A549 (cell line): ENCODE measurements around the gene NUTF2. TPM values are rescaled to one million over a fixed set of nuclear protein-coding genes. Genes with fewer than 3 reads are reported as not detected.
A peak's percentile ranks its signal among the peaks of the same experiment; 100 is the strongest.

Experiments
- ATAC-seq, 2 experiments: fragments of 200-7000 bp in 1 of 2; fragments of >200 bp in 1 of 2; cut with Nextera tagmentation in 1 of 2; cut with Tn5 transposase in 1 of 2; 3 replicates each; pipeline versions ENCODE4 v1.8.0 to v1.9.1; 2018 to 2020; ENCODE audit warnings: mild to moderate bottlenecking in 1 of 2, moderate library complexity in 1 of 2
- CTCF ChIA-PET: fragments of 300-600 bp; sonication (Branson Sonifier 250); formaldehyde crosslinking; extraction: SDS; loops from one replicate; lab custom pipeline; 2021; ENCODE audit warnings: antibody characterized with exemption, inconsistent platforms; lab: Yijun Ruan, JAX
- POLR2A ChIA-PET: fragments of 350-600 bp; formaldehyde crosslinking; extraction: SDS; loops from one replicate; lab custom pipeline; 2021; ENCODE audit warnings: antibody characterized with exemption, inconsistent platforms; lab: Yijun Ruan, JAX
- DNase-seq, 2 experiments: peaks; one replicate each; pipeline versions ENCODE4 v3.0.0 to v3.0.0-alpha.2; 2011 to 2016; ENCODE audit warnings: low read depth in 1 of 2, low spot score in 1 of 2
- FAIRE-seq: peaks from 2 replicates; lab custom pipeline; 2011; peaks lifted over from hg19 to GRCh38; lab: Jason Lieb, UNC
- H3K27ac ChIP-seq, 2 experiments: fragments of >200 bp; sonication (Bioruptor Twin); formaldehyde crosslinking; 3 replicates each; pipeline ENCODE4 v1.5.1; 2016 to 2017
- H3K4me1 ChIP-seq: fragments of >200 bp; sonication (Bioruptor Twin); formaldehyde crosslinking; 3 replicates; pipeline ENCODE4 v1.6.1; 2016
- H3K4me2 ChIP-seq: fragments of >200 bp; sonication (Bioruptor Twin); formaldehyde crosslinking; 3 replicates; pipeline ENCODE4 v1.6.1; 2016
- H3K4me3 ChIP-seq: fragments of >200 bp; sonication (Bioruptor Twin); formaldehyde crosslinking; 3 replicates; pipeline ENCODE4 v1.5.1; 2016
- H3K9me3 ChIP-seq: fragments of >200 bp; sonication (Bioruptor Twin); formaldehyde crosslinking; 3 replicates; pipeline ENCODE4 v1.6.1; 2016
- BHLHE40 ChIP-seq: IDR thresholded peaks from 2 replicates; pipeline ENCODE4 v1.6.1; 2012; ENCODE audit warnings: low read depth, low read length, inconsistent platforms
- CHD2 ChIP-seq: fragments of 150-350 bp; IDR thresholded peaks from 2 replicates; pipeline ENCODE4 v1.6.1; 2014; ENCODE audit warnings: low read length; ENCODE audit not compliant: partially characterized antibody
- CHD4 ChIP-seq: fragments of 200-600 bp; sonication (generic); IDR thresholded peaks from 2 replicates; pipeline ENCODE4 v1.6.1; 2016; ENCODE audit warnings: antibody characterized with exemption, mild to moderate bottlenecking, borderline replicate concordance
- CTCF ChIP-seq: fragments of >200 bp; sonication (Bioruptor Twin); formaldehyde crosslinking; IDR thresholded peaks from 3 replicates; pipeline ENCODE4 v1.5.1; 2016
- E2F6 ChIP-seq: IDR thresholded peaks from 2 replicates; pipeline ENCODE4 v1.6.1; 2012; ENCODE audit warnings: low read depth, borderline replicate concordance
- EHF ChIP-seq: fragments of 250-450 bp; sonication (Bioruptor Pico); IDR thresholded peaks from 2 replicates; pipeline ENCODE4 v1.5.0; 2020; ENCODE audit warnings: mild to moderate bottlenecking
- HOXB5 ChIP-seq: fragments of 250-450 bp; sonication (Bioruptor Pico); IDR thresholded peaks from 2 replicates; pipeline ENCODE4 v1.5.0; 2020; ENCODE audit warnings: mild to moderate bottlenecking, moderate library complexity
- MAFK ChIP-seq: fragments of 450-650 bp; IDR thresholded peaks from 2 replicates; pipeline ENCODE4 v1.6.1; 2014; ENCODE audit not compliant: partially characterized antibody
- NR3C1 ChIP-seq: fragments of >200 bp; sonication (Bioruptor Twin); formaldehyde crosslinking; IDR thresholded peaks from 3 replicates; pipeline ENCODE4 v1.6.1; 2017
- PHF8 ChIP-seq: fragments of 200-600 bp; sonication (generic); IDR thresholded peaks from 2 replicates; pipeline ENCODE4 v1.6.1; 2016; ENCODE audit warnings: low read depth, mild to moderate bottlenecking, antibody characterized with exemption, moderate library complexity, borderline replicate concordance
- RAD21 ChIP-seq, 2 experiments: fragments of >200 bp in 1 of 2; sonication (Bioruptor Twin) in 1 of 2; formaldehyde crosslinking in 1 of 2; IDR thresholded peaks in 1 of 2; conservative IDR thresholded peaks in 1 of 2; 2 replicates in 1 of 2; 3 replicates in 1 of 2; pipeline ENCODE4 v1.6.1; 2012 to 2018; ENCODE audit warnings: inconsistent platforms in 1 of 2
- RARB ChIP-seq: fragments of 250-450 bp; sonication (Bioruptor Pico); IDR thresholded peaks from 2 replicates; pipeline ENCODE4 v1.8.0; 2021; ENCODE audit warnings: mild to moderate bottlenecking, moderate library complexity
- RCOR1 ChIP-seq: fragments of 150-350 bp; IDR thresholded peaks from 2 replicates; pipeline ENCODE4 v1.6.1; 2014; ENCODE audit warnings: antibody characterized with exemption, low read length, low read depth
- REST ChIP-seq: fragments of 200-600 bp; sonication (generic); IDR thresholded peaks from 2 replicates; pipeline ENCODE4 v1.6.1; 2016; ENCODE audit warnings: antibody characterized with exemption, mild to moderate bottlenecking, moderate library complexity
- SMC3 ChIP-seq: fragments of >200 bp; sonication (Bioruptor Twin); formaldehyde crosslinking; IDR thresholded peaks from 3 replicates; pipeline ENCODE4 v1.6.1; 2018; ENCODE audit warnings: inconsistent platforms
- SREBF2 ChIP-seq: fragments of 450-650 bp; IDR thresholded peaks from 2 replicates; pipeline ENCODE4 v1.6.1; 2014; ENCODE audit warnings: mild to moderate bottlenecking, moderate library complexity
- ZFP36 ChIP-seq: fragments of 450-650 bp; IDR thresholded peaks from 2 replicates; pipeline ENCODE4 v1.6.1; 2014; ENCODE audit warnings: borderline replicate concordance; ENCODE audit not compliant: partially characterized antibody
- ZNF302 ChIP-seq: fragments of 250-450 bp; sonication (Bioruptor Pico); IDR thresholded peaks from 2 replicates; pipeline ENCODE4 v1.9.0; 2021; ENCODE audit warnings: inconsistent platforms, mild to moderate bottlenecking, moderate library complexity
- WGBS: methylation state at CpG from one replicate; pipeline ENCODE4 v1.1.6; 2017; ENCODE audit errors: missing lambda C conversion rate; 5-methylcytosine and 5-hydroxymethylcytosine counted together
- polyA plus RNA-seq, 4 experiments: library from polyadenylated mRNA; depleted of rRNA in 3 of 4; stranded (reverse); fragments of >200 nt; fragmentation: RNase III in 1 of 4; extraction: RNeasy Plus Mini Kit Qiagen cat#74134 plus additional on column Dnase treatment in 1 of 4; gene quantifications; 2 replicates in 3 of 4; 3 replicates in 1 of 4; pipeline ENCODE4 v1.2.3, GENCODE V29; 2011 to 2017
- TF ChIP-seq, protein P1 (sequence below): fragments of 250-450 bp; sonication (Bioruptor Pico); IDR thresholded peaks from 2 replicates; pipeline ENCODE4 v1.5.0; 2020; ENCODE audit warnings: low read depth, mild to moderate bottlenecking, moderate library complexity
- TF ChIP-seq, protein P2 (sequence below): fragments of 450-650 bp; IDR thresholded peaks from 2 replicates; pipeline ENCODE4 v1.6.1; 2014; ENCODE audit warnings: antibody characterized with exemption
- TF ChIP-seq, protein P3 (sequence below): fragments of 150-350 bp; IDR thresholded peaks from 2 replicates; pipeline ENCODE4 v1.6.1; 2014; ENCODE audit warnings: low read depth, mild to moderate bottlenecking, low read length
- TF ChIP-seq, protein P4 (sequence below): IDR thresholded peaks from 2 replicates; pipeline ENCODE4 v1.6.1; 2012

NUTF2 gene
- polyA plus RNA-seq, 2 of the 4 experiments (the other 2 are of a cell fraction) = 168 to 287 TPM

- Histone ChIP-seq H3K4me3 (no peak overlapping the region), H3K4me2 (no peak overlapping the region), H3K4me1 (peaks cover 9% of the 10 kb centered on the region; the same call in 1 of the 3 replicates), H3K27ac (no peak overlapping the region), H3K9me3 (no peaks in the 10 kb centered on the region)
- CTCF ChIA-PET = interaction anchor here (0.6 to 17.4 kb wide), 40 partner anchors 9 to 363 kb away, joined by 3 to 370 read pairs (median 5); partner anchors contain the start of genes CTRL, EDC4, NUTF2 and PSKH1
- DNase-seq (no peak), ATAC-seq (peak; percentile 24 to 77; a peak in 5 of 6 replicates), FAIRE-seq (no peak)
- 51% methylated on average over 6 of the region's 6 CpGs for WGBS
- no peak for TF ChIP-seq EHF (CRISPR knock-in tag)
- no peak for TF ChIP-seq MAFK
- TF ChIP-seq BHLHE40 = no peak
- TF ChIP-seq E2F6 = no peak
- no peak for TF ChIP-seq RCOR1
- no peak for TF ChIP-seq REST
- TF ChIP-seq ZNF302 (CRISPR knock-in tag) = no peak
- no peak for TF ChIP-seq RARB (CRISPR knock-in tag)
- TF ChIP-seq, protein P1, sequence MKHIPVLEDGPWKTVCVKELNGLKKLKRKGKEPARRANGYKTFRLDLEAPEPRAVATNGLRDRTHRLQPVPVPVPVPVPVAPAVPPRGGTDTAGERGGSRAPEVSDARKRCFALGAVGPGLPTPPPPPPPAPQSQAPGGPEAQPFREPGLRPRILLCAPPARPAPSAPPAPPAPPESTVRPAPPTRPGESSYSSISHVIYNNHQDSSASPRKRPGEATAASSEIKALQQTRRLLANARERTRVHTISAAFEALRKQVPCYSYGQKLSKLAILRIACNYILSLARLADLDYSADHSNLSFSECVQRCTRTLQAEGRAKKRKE (CRISPR knock-in tag) = no peak
- TF ChIP-seq, protein P2, sequence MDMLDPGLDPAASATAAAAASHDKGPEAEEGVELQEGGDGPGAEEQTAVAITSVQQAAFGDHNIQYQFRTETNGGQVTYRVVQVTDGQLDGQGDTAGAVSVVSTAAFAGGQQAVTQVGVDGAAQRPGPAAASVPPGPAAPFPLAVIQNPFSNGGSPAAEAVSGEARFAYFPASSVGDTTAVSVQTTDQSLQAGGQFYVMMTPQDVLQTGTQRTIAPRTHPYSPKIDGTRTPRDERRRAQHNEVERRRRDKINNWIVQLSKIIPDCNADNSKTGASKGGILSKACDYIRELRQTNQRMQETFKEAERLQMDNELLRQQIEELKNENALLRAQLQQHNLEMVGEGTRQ = no peak
- TF ChIP-seq, protein P3, sequence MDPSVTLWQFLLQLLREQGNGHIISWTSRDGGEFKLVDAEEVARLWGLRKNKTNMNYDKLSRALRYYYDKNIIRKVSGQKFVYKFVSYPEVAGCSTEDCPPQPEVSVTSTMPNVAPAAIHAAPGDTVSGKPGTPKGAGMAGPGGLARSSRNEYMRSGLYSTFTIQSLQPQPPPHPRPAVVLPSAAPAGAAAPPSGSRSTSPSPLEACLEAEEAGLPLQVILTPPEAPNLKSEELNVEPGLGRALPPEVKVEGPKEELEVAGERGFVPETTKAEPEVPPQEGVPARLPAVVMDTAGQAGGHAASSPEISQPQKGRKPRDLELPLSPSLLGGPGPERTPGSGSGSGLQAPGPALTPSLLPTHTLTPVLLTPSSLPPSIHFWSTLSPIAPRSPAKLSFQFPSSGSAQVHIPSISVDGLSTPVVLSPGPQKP = no peak
- no peak for TF ChIP-seq CHD2
- POLR2A ChIA-PET = interaction anchor here (1.8 kb wide), 1 partner anchor 10 kb away, joined by 8 read pairs; the partner anchor contains the start of gene PSKH1
Observed at GRCh38 chr16:67883146-67883871, 36.6 kb downstream of the NUTF2 start.

DNA sequence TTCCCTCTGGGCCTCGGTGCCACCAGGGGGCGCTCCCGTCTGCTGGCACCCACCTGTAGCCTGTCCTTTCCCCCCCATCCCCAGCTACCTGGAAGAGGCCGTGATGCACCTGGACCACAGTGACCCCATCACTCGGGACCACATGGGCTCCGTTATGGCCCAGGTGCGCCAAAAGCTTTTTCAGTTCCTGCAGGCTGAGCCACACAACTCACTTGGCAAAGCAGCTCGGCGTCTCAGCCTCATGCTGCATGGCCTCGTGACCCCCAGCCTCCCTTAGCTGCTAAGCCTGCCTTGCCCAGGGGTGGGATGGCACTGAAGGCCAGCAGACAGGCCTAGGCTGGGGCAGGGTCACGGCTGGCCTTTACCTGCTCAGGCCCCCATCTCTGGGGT is 37.1 kb downstream of the NUTF2 start:
- FAIRE-seq (no peak), ATAC-seq (peak; percentile 16 to 92; a peak in 5 of 6 replicates), DNase-seq (peak; percentile 59 to 92)
- peaks cover 9% of the 10 kb centered on the region; the same call in 1 of the 3 replicates for H3K4me1 ChIP-seq
- no peak overlapping the region for H3K4me2 ChIP-seq
- no peak overlapping the region for H3K27ac ChIP-seq
- 45% methylated on average over 11 of the region's 11 CpGs for WGBS
- no peak overlapping the region for H3K4me3 ChIP-seq
- ChIA-PET POLR2A (interaction anchor here (1.8 kb wide), 1 partner anchor 9 kb away, joined by 8 read pairs; the partner anchor contains the start of gene PSKH1), CTCF (interaction anchor here (0.6 to 17.4 kb wide), 37 partner anchors 9 to 363 kb away, joined by 3 to 370 read pairs (median 5); partner anchors contain the start of genes CTRL, EDC4, NUTF2 and PSKH1)
- no peaks in the 10 kb centered on the region for H3K9me3 ChIP-seq
- TF ChIP-seq PHF8 (no peak), HOXB5 (CRISPR knock-in tag) (no peak), CTCF (peak; percentile 79), SMC3 (peak; percentile 73), SREBF2 (no peak), RAD21 (conservative IDR thresholded peaks at IDR 0.05 in 1 of 2, IDR thresholded peaks at IDR 0.05 in 1 of 2) (peak; percentile 67 to 73), CHD4 (no peak), ZFP36 (no peak), NR3C1 (no peak)
- TF ChIP-seq, protein P3 = no peak
- TF ChIP-seq, protein P4, sequence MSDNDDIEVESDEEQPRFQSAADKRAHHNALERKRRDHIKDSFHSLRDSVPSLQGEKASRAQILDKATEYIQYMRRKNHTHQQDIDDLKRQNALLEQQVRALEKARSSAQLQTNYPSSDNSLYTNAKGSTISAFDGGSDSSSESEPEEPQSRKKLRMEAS = no peak
- TF ChIP-seq, all 56 proteins: peak for 3
